ENCODE results near the gene ADAD2. TPM values are rescaled to one million over a fixed set of nuclear protein-coding genes. Genes with fewer than 3 reads are reported as not detected.

The ADAD2 gene
- total RNA-seq, 1 donor from 2014 or later: not detected

- no peaks in the 10 kb centered on the region for H3K27me3 ChIP-seq
- no peaks in the 10 kb centered on the region for H3K9me3 ChIP-seq (ENCODE audit: low read depth)
- H3K4me1 Mint-ChIP-seq: peaks cover 27% of the 10 kb centered on the region
- H3K27ac ChIP-seq: no peak overlapping the region
- H4K20me1 ChIP-seq (ENCODE audit: low read depth): no peaks in the 10 kb centered on the region
- H3K27me3 Mint-ChIP-seq (ENCODE audit: insufficient read depth, low read depth): peaks cover 2% of the 10 kb centered on the region
- H3K4me3 ChIP-seq: no peak overlapping the region
- no peak overlapping the region for H3K4me2 ChIP-seq
- no peak for TF ChIP-seq CTCF (IDR thresholded peaks at IDR 0.05)
- no peak for TF ChIP-seq EZH2phosphoT487 (IDR thresholded peaks at IDR 0.05)
- TF ChIP-seq EZH2 (IDR thresholded peaks at IDR 0.05): no peak
- no peak overlapping the region for H3K9ac ChIP-seq
- H3K36me3 Mint-ChIP-seq: no peaks in the 10 kb centered on the region
- no peak overlapping the region for H3K4me3 Mint-ChIP-seq
- no peaks in the 10 kb centered on the region for H3F3A ChIP-seq (ENCODE audit: low read depth)
- H3K9me3 Mint-ChIP-seq: no peaks in the 10 kb centered on the region
- no peaks in the 10 kb centered on the region for H3K36me3 ChIP-seq
- no peak overlapping the region for H3K27ac Mint-ChIP-seq
- H3K4me1 ChIP-seq: no peaks in the 10 kb centered on the region
- no peak for DNase-seq (ENCODE audit: low spot score)
- H2AFZ ChIP-seq (replicated peaks): no peak overlapping the region
- H3K79me2 ChIP-seq (ENCODE audit: low read depth): no peaks in the 10 kb centered on the region
These were observed 47.2 kb downstream of the ADAD2 start for GRCh38 chr16:84237994-84238750.

GRCh38 chr16:84239141-84239769 is 48.3 kb downstream of the ADAD2 start:
- no peak overlapping the region for H3K4me3 ChIP-seq
- Mint-ChIP-seq H3K4me1 (peaks cover 27% of the 10 kb centered on the region), H3K9me3 (no peaks in the 10 kb centered on the region), H3K27me3 (ENCODE audit: insufficient read depth, low read depth) (no peaks in the 10 kb centered on the region), H3K36me3 (no peaks in the 10 kb centered on the region), H3K4me3 (no peak overlapping the region), H3K27ac (no peak overlapping the region)
- no peak overlapping the region for H3K4me2 ChIP-seq
- no peaks in the 10 kb centered on the region for H3K79me2 ChIP-seq (ENCODE audit: low read depth)
- H2AFZ ChIP-seq (replicated peaks): no peak overlapping the region
- H3K36me3 ChIP-seq: no peaks in the 10 kb centered on the region
- H3K4me1 ChIP-seq: no peaks in the 10 kb centered on the region
- H3K9me3 ChIP-seq (ENCODE audit: low read depth): no peaks in the 10 kb centered on the region
- no peak overlapping the region for H3K27ac ChIP-seq
- no peaks in the 10 kb centered on the region for H3K27me3 ChIP-seq
- no peaks in the 10 kb centered on the region for H4K20me1 ChIP-seq (ENCODE audit: low read depth)
- H3K9ac ChIP-seq: no peak overlapping the region
- no peak for DNase-seq (ENCODE audit: low spot score)
- H3F3A ChIP-seq (ENCODE audit: low read depth): no peaks in the 10 kb centered on the region
- TF ChIP-seq EZH2 (IDR thresholded peaks at IDR 0.05) (no peak), CTCF (IDR thresholded peaks at IDR 0.05) (no peak), EZH2phosphoT487 (IDR thresholded peaks at IDR 0.05) (no peak)

GRCh38 chr16:84239909-84240308 is 49.0 kb downstream of the ADAD2 start, which contains the start of gene KCNG4:
Gene KCNG4 (minus strand): TSS chr16:84240012. CDS start chr16:84237485, 2,527 bp downstream.
- no peaks in the 10 kb centered on the region for H3K36me3 ChIP-seq
- H3K9me3 Mint-ChIP-seq: no peaks in the 10 kb centered on the region
- no peaks in the 10 kb centered on the region for H4K20me1 ChIP-seq (ENCODE audit: low read depth)
- no peak within 1 kb of the TSS for H3K4me2 ChIP-seq
- no peak for DNase-seq (ENCODE audit: low spot score)
- H2AFZ ChIP-seq (replicated peaks): no peak within 1 kb of the TSS
- peak within 1 kb of the TSS; percentile 37 for H3K27ac Mint-ChIP-seq
- H3K36me3 Mint-ChIP-seq: no peaks in the 10 kb centered on the region
- peaks cover 21% of the 10 kb centered on the region for H3K4me1 Mint-ChIP-seq
- H3K27ac ChIP-seq: no peak within 1 kb of the TSS
- H3K4me3 Mint-ChIP-seq: peak within 1 kb of the TSS; percentile 27
- no peaks in the 10 kb centered on the region for H3K27me3 ChIP-seq
- H3K27me3 Mint-ChIP-seq (ENCODE audit: insufficient read depth, low read depth): no peaks in the 10 kb centered on the region
- no peaks in the 10 kb centered on the region for H3F3A ChIP-seq (ENCODE audit: low read depth)
- H3K4me3 ChIP-seq: no peak within 1 kb of the TSS
- H3K4me1 ChIP-seq: no peaks in the 10 kb centered on the region
- TF ChIP-seq EZH2phosphoT487 (IDR thresholded peaks at IDR 0.05) (no peak), CTCF (IDR thresholded peaks at IDR 0.05) (no peak), EZH2 (IDR thresholded peaks at IDR 0.05) (no peak)
- no peaks in the 10 kb centered on the region for H3K9me3 ChIP-seq (ENCODE audit: low read depth)
- no peaks in the 10 kb centered on the region for H3K79me2 ChIP-seq (ENCODE audit: low read depth)
- no peak within 1 kb of the TSS for H3K9ac ChIP-seq
